ENCODE data around the gene ACAP1. TPM values are rescaled to one million over a fixed set of nuclear protein-coding genes. Genes with fewer than 3 reads are reported as not detected.

The ACAP1 gene
- total and polyA plus RNA-seq, 9 donors: 4.7 to 12.1 (median 7.3) TPM

- peak; percentile 7 for DNase-seq
- no peaks in the 10 kb centered on the region for H3K36me3 ChIP-seq (ENCODE audit: control insufficient read depth, insufficient read depth, low read length)
- no peaks in the 10 kb centered on the region for H3K9me3 ChIP-seq (replicated peaks; ENCODE audit: control insufficient read depth, low read depth, low read length)
- no peak overlapping the region for H3K27ac ChIP-seq (ENCODE audit: low read length)
- no peak overlapping the region for H3K4me3 ChIP-seq (ENCODE audit: low read length)
- H3K27me3 ChIP-seq (ENCODE audit: control insufficient read depth, insufficient read depth, low read length): peaks cover 28% of the 10 kb centered on the region
- WGBS (ENCODE audit: insufficient coverage): 85% methylated on average over 6 of the region's 13 CpGs
- H3K4me1 ChIP-seq (ENCODE audit: control insufficient read depth, insufficient read depth, low read length): peaks cover under 1% of the 10 kb centered on the region
Observed at GRCh38 chr17:7341842-7342241, 5.5 kb downstream of the ACAP1 start.

- Histone ChIP-seq H3K27me3 (ENCODE audit: control insufficient read depth, insufficient read depth, low read length) (peaks cover 24% of the 10 kb centered on the region), H3K36me3 (ENCODE audit: control insufficient read depth, insufficient read depth, low read length) (no peaks in the 10 kb centered on the region), H3K27ac (ENCODE audit: low read length) (no peak overlapping the region), H3K9me3 (replicated peaks; ENCODE audit: control insufficient read depth, low read depth, low read length) (no peaks in the 10 kb centered on the region), H3K4me1 (ENCODE audit: control insufficient read depth, insufficient read depth, low read length) (peaks cover 12% of the 10 kb centered on the region), H3K4me3 (ENCODE audit: low read length) (no peak overlapping the region)
- DNase-seq: peak; percentile 4
- 73% methylated on average over 15 of the region's 15 CpGs for WGBS (ENCODE audit: insufficient coverage)
Observed at GRCh38 chr17:7343250-7343649, 6.9 kb downstream of the ACAP1 start.

- Histone ChIP-seq H3K27me3 (ENCODE audit: control insufficient read depth, insufficient read depth, low read length) (peaks cover 12% of the 10 kb centered on the region), H3K27ac (ENCODE audit: low read length) (no peak overlapping the region), H3K36me3 (ENCODE audit: control insufficient read depth, insufficient read depth, low read length) (no peaks in the 10 kb centered on the region), H3K4me3 (ENCODE audit: low read length) (no peak overlapping the region), H3K9me3 (replicated peaks; ENCODE audit: control insufficient read depth, low read depth, low read length) (no peaks in the 10 kb centered on the region), H3K4me1 (ENCODE audit: control insufficient read depth, insufficient read depth, low read length) (peaks cover 37% of the 10 kb centered on the region)
- peak; percentile 28 for DNase-seq
- 84% methylated on average over 15 of the region's 18 CpGs for WGBS (ENCODE audit: insufficient coverage)
Observed at GRCh38 chr17:7346761-7347614, 10.7 kb downstream of the ACAP1 start.

- no peaks in the 10 kb centered on the region for H3K36me3 ChIP-seq (ENCODE audit: control insufficient read depth, insufficient read depth, low read length)
- 79% methylated on average over 8 of the region's 19 CpGs for WGBS (ENCODE audit: insufficient coverage)
- H3K9me3 ChIP-seq (replicated peaks; ENCODE audit: control insufficient read depth, low read depth, low read length): no peaks in the 10 kb centered on the region
- H3K27ac ChIP-seq (ENCODE audit: low read length): no peak overlapping the region
- peak; percentile 46 for DNase-seq
- peaks cover 44% of the 10 kb centered on the region for H3K4me1 ChIP-seq (ENCODE audit: control insufficient read depth, insufficient read depth, low read length)
- H3K4me3 ChIP-seq (ENCODE audit: low read length): no peak overlapping the region
- peaks cover 12% of the 10 kb centered on the region for H3K27me3 ChIP-seq (ENCODE audit: control insufficient read depth, insufficient read depth, low read length)
Observed at GRCh38 chr17:7347630-7348477, 11.5 kb downstream of the ACAP1 start.

GRCh38 chr17:7348478-7349242, 12.3 kb downstream of the ACAP1 start:
- peaks cover 52% of the 10 kb centered on the region for H3K4me1 ChIP-seq (ENCODE audit: control insufficient read depth, insufficient read depth, low read length)
- DNase-seq: peak; percentile 45
- H3K36me3 ChIP-seq (ENCODE audit: control insufficient read depth, insufficient read depth, low read length): no peaks in the 10 kb centered on the region
- no peak overlapping the region for H3K27ac ChIP-seq (ENCODE audit: low read length)
- 59% methylated on average over 16 of the region's 19 CpGs for WGBS (ENCODE audit: insufficient coverage)
- H3K9me3 ChIP-seq (replicated peaks; ENCODE audit: control insufficient read depth, low read depth, low read length): no peaks in the 10 kb centered on the region
- no peak overlapping the region for H3K4me3 ChIP-seq (ENCODE audit: low read length)
- peaks cover 4% of the 10 kb centered on the region for H3K27me3 ChIP-seq (ENCODE audit: control insufficient read depth, insufficient read depth, low read length)

- no peaks in the 10 kb centered on the region for H3K36me3 ChIP-seq (ENCODE audit: control insufficient read depth, insufficient read depth, low read length)
- peak within 1 kb of the TSS; percentile 98 for H3K27ac ChIP-seq (ENCODE audit: low read length)
- WGBS (ENCODE audit: insufficient coverage): under 1% methylated on average over 88 of the region's 91 CpGs
- peaks cover 79% of the 10 kb centered on the region for H3K4me1 ChIP-seq (ENCODE audit: control insufficient read depth, insufficient read depth, low read length)
- DNase-seq: peak; percentile 95
- no peaks in the 10 kb centered on the region for H3K27me3 ChIP-seq (ENCODE audit: control insufficient read depth, insufficient read depth, low read length)
- H3K9me3 ChIP-seq (replicated peaks; ENCODE audit: control insufficient read depth, low read depth, low read length): no peaks in the 10 kb centered on the region
- H3K4me3 ChIP-seq (ENCODE audit: low read length): peak within 1 kb of the TSS; percentile 81
Observed at GRCh38 chr17:7351665-7352502, 15.6 kb downstream of the ACAP1 start, which contains the start of gene KCTD11. KCTD11 (plus strand) TSS chr17:7352162.

- no peaks in the 10 kb centered on the region for H3K36me3 ChIP-seq (ENCODE audit: control insufficient read depth, insufficient read depth, low read length)
- WGBS (ENCODE audit: insufficient coverage): 21% methylated on average over 10 of the region's 10 CpGs
- H3K27me3 ChIP-seq (ENCODE audit: control insufficient read depth, insufficient read depth, low read length): no peaks in the 10 kb centered on the region
- peak overlapping the region; percentile 81 for H3K4me3 ChIP-seq (ENCODE audit: low read length)
- no peaks in the 10 kb centered on the region for H3K9me3 ChIP-seq (replicated peaks; ENCODE audit: control insufficient read depth, low read depth, low read length)
- DNase-seq: no peak
- peaks cover 75% of the 10 kb centered on the region for H3K4me1 ChIP-seq (ENCODE audit: control insufficient read depth, insufficient read depth, low read length)
- H3K27ac ChIP-seq (ENCODE audit: low read length): peak overlapping the region; percentile 98
Observed at GRCh38 chr17:7352503-7352889, 16.2 kb downstream of the ACAP1 start.

GRCh38 chr17:7352910-7353635, 16.7 kb downstream of the ACAP1 start:
- Histone ChIP-seq H3K27ac (ENCODE audit: low read length) (peak overlapping the region; percentile 98), H3K27me3 (ENCODE audit: control insufficient read depth, insufficient read depth, low read length) (no peaks in the 10 kb centered on the region), H3K4me1 (ENCODE audit: control insufficient read depth, insufficient read depth, low read length) (peaks cover 69% of the 10 kb centered on the region), H3K9me3 (replicated peaks; ENCODE audit: control insufficient read depth, low read depth, low read length) (no peaks in the 10 kb centered on the region), H3K36me3 (ENCODE audit: control insufficient read depth, insufficient read depth, low read length) (no peaks in the 10 kb centered on the region), H3K4me3 (ENCODE audit: low read length) (peak overlapping the region; percentile 81)
- WGBS (ENCODE audit: insufficient coverage): 81% methylated on average over 25 of the region's 37 CpGs
- DNase-seq: peak; percentile 33
